Activated T-helper 1 cell treated with anti-CD3 and anti-CD28 coated beads, Interleukin-12 subunit alpha, Interleukin-12 subunit beta, Interleukin-2, Interleukin-4 antibody, amounts not matched to agents 30 ng/mL and 10 ng/mL and 1 ng/mL, durations not matched to agents 14 hours and 24 hours and 36 hours (primary cell): ENCODE results near the gene CELSR3. TPM values are rescaled to one million over a fixed set of nuclear protein-coding genes. Genes with fewer than 3 reads are reported as not detected.

Source experiments
- DNase-seq: peaks from one replicate; pipeline ENCODE4 v3.0.0; 2021; ENCODE audit warnings: low spot score
- H3K27ac Mint-ChIP-seq: one replicate; pipeline ENCODE4 v1.8.0; 2021; ENCODE audit warnings: mild to moderate bottlenecking, mixed read lengths
- H3K27me3 Mint-ChIP-seq: one replicate; pipeline ENCODE4 v1.8.0; 2022; ENCODE audit warnings: mild to moderate bottlenecking, moderate library complexity, mixed read lengths; ENCODE audit not compliant: insufficient read depth
- H3K36me3 Mint-ChIP-seq: one replicate; pipeline ENCODE4 v1.8.0; 2021; ENCODE audit warnings: low read depth, mixed read lengths
- H3K4me1 Mint-ChIP-seq: one replicate; pipeline ENCODE4 v1.8.0; 2021; ENCODE audit warnings: low read depth, mixed read lengths
- H3K4me3 Mint-ChIP-seq: one replicate; pipeline ENCODE4 v1.8.0; 2021; ENCODE audit warnings: mild to moderate bottlenecking, moderate library complexity, mixed read lengths
- H3K9me3 Mint-ChIP-seq: one replicate; pipeline ENCODE4 v1.8.0; 2021; ENCODE audit warnings: mixed read lengths
- intact Hi-C: fragments of 100-400 bp; cut with micrococcal nuclease; formaldehyde crosslinking; loops from one replicate; pipeline ENCODE4 v1.15.1; 2024
- total RNA-seq: library from RNA; stranded (reverse); gene quantifications from 2 replicates; pipeline ENCODE4 v1.2.3, GENCODE V29; 2022

CELSR3 gene
- total RNA-seq, 1 donor from 2014 or later, result 11.6 TPM

GRCh38 chr3:48684480-48685143 is 21.9 kb upstream of the CELSR3 start:
- intact Hi-C loops, result loop anchor here (1.0 to 10.0 kb wide), 7 partner anchors 20 to 410 kb away; partner anchors contain the start of genes IP6K2, PFKFB4, QRICH1 and UQCRC1
- Mint-ChIP-seq H3K4me3 (peak overlapping the region; percentile 97), H3K4me1 (peaks cover 45% of the 10 kb centered on the region), H3K27ac (peak overlapping the region; percentile 95), H3K36me3 (peaks cover 27% of the 10 kb centered on the region), H3K27me3 (no peaks in the 10 kb centered on the region), H3K9me3 (no peaks in the 10 kb centered on the region)
- DNase-seq, result no peak

DNA sequence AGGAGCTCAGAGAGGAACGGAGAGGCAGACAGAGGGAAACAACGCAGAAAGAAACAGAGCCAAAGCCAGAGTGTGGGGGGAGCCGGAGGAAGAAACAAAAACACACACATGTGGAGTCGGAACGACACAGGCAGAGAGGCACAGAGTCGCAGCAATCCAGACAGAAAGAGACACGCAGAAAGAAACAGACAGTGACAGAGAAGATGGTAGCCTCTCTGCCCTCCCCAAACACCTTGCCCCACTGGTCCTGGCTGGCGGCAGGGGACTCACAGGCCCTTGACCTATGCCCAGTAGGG is 21.3 kb upstream of the CELSR3 start:
- peak overlapping the region; percentile 59 for H3K27ac Mint-ChIP-seq
- H3K36me3 Mint-ChIP-seq, result peaks cover 27% of the 10 kb centered on the region
- peaks cover 45% of the 10 kb centered on the region for H3K4me1 Mint-ChIP-seq
- no peaks in the 10 kb centered on the region for H3K9me3 Mint-ChIP-seq
- DNase-seq, result no peak
- H3K4me3 Mint-ChIP-seq, result peak overlapping the region; percentile 83
- no peaks in the 10 kb centered on the region for H3K27me3 Mint-ChIP-seq
- intact Hi-C loops, result loop anchor here (10.0 kb wide), 1 partner anchor 411 kb away; the partner anchor contains the start of gene QRICH1

- H3K9me3 Mint-ChIP-seq, result no peaks in the 10 kb centered on the region
- intact Hi-C loops, result loop anchor here (10.0 kb wide), 1 partner anchor 412 kb away; the partner anchor contains the start of gene QRICH1
- H3K27ac Mint-ChIP-seq, result no peak overlapping the region
- H3K4me1 Mint-ChIP-seq, result peaks cover 45% of the 10 kb centered on the region
- no peak for DNase-seq
- peaks cover 30% of the 10 kb centered on the region for H3K36me3 Mint-ChIP-seq
- H3K27me3 Mint-ChIP-seq, result no peaks in the 10 kb centered on the region
- no peak overlapping the region for H3K4me3 Mint-ChIP-seq
These were observed 20.1 kb upstream of the CELSR3 start for GRCh38 chr3:48682786-48683185.

- Mint-ChIP-seq H3K36me3 (peaks cover 33% of the 10 kb centered on the region), H3K4me1 (peaks cover 45% of the 10 kb centered on the region), H3K27me3 (no peaks in the 10 kb centered on the region), H3K9me3 (no peaks in the 10 kb centered on the region), H3K27ac (no peak overlapping the region), H3K4me3 (no peak overlapping the region)
- no peak for DNase-seq
- intact Hi-C loops, result loop anchor here (10.0 kb wide), 1 partner anchor 413 kb away; the partner anchor contains the start of gene QRICH1
These were observed 19.4 kb upstream of the CELSR3 start for GRCh38 chr3:48681974-48682610.

- peaks cover 31% of the 10 kb centered on the region for H3K36me3 Mint-ChIP-seq
- H3K4me1 Mint-ChIP-seq, result peaks cover 43% of the 10 kb centered on the region
- intact Hi-C loops, result loop anchor here (10.0 kb wide), 1 partner anchor 413 kb away; the partner anchor contains the start of gene QRICH1
These were observed 18.8 kb upstream of the CELSR3 start for GRCh38 chr3:48681541-48681880.

GRCh38 chr3:48680811-48681540 is 18.3 kb upstream of the CELSR3 start:
- H3K36me3 Mint-ChIP-seq, result peaks cover 31% of the 10 kb centered on the region
- peak overlapping the region; percentile 10 for H3K27ac Mint-ChIP-seq
- no peaks in the 10 kb centered on the region for H3K27me3 Mint-ChIP-seq
- intact Hi-C loops, result loop anchor here (10.0 kb wide), 1 partner anchor 414 kb away; the partner anchor contains the start of gene QRICH1
- H3K4me1 Mint-ChIP-seq, result peaks cover 38% of the 10 kb centered on the region
- H3K4me3 Mint-ChIP-seq, result no peak overlapping the region
- H3K9me3 Mint-ChIP-seq, result no peaks in the 10 kb centered on the region
- no peak for DNase-seq

More at GRCh38 chr3:48681541-48681880, 18.8 kb upstream of the CELSR3 start:
- no peaks in the 10 kb centered on the region for H3K27me3 Mint-ChIP-seq
- no peak overlapping the region for H3K4me3 Mint-ChIP-seq
- no peak for DNase-seq
- no peaks in the 10 kb centered on the region for H3K9me3 Mint-ChIP-seq
- no peak overlapping the region for H3K27ac Mint-ChIP-seq

GRCh38 chr3:48679411-48680391 is 17.0 kb upstream of the CELSR3 start:
- Mint-ChIP-seq H3K36me3 (peaks cover 34% of the 10 kb centered on the region), H3K4me1 (peaks cover 31% of the 10 kb centered on the region), H3K27ac (no peak overlapping the region)

DNA sequence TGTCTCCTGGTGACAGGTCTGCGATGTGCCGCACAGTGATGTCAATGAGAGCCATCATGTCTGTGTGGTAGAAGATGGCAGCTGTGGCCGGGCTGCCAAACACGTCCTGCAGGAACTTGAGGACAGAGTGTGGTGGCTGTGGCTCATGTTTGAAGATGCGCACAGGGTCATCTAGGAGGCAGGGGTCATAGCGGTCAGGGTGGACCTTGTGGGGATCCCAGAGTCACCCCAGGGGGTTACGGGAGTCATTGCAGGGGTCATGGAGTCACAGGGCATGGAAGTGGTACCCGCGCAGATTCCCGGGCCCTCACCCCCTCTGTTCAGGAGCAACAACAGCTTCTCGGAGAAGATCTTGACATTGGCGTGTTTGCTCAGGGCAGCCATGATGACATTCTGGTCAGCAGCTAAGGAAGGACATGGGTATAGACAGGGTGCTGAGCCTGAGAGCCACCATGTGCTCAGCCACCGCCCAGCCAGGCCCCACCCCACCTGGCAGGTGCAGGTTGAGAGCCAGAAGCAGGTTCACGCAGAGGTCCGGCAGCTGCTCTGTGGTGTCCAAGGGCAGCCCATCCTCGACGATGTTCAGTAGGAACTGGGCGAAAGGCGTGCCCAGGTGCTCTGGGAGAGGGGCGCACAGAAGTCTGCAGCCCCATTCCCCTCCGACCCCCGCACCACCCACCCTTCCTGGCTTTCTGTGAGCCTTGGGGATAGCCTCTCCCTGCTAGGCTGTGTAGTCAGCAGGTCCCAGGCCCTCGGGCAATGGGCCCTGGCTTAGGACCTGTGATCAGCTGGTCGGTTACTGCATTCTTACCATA is 16.1 kb upstream of the CELSR3 start:
- intact Hi-C loops, result no loop called here
- Mint-ChIP-seq H3K27me3 (no peaks in the 10 kb centered on the region), H3K9me3 (no peaks in the 10 kb centered on the region), H3K4me3 (no peak overlapping the region), H3K4me1 (peaks cover 21% of the 10 kb centered on the region), H3K27ac (no peak overlapping the region), H3K36me3 (peaks cover 33% of the 10 kb centered on the region)
- DNase-seq, result no peak

More at GRCh38 chr3:48679411-48680391, 17.0 kb upstream of the CELSR3 start:
- no peaks in the 10 kb centered on the region for H3K9me3 Mint-ChIP-seq
- no peak for DNase-seq
- no peak overlapping the region for H3K4me3 Mint-ChIP-seq
- H3K27me3 Mint-ChIP-seq, result no peaks in the 10 kb centered on the region
- intact Hi-C loops, result loop anchor here (10.0 kb wide), 1 partner anchor 415 kb away; the partner anchor contains the start of gene QRICH1

DNA sequence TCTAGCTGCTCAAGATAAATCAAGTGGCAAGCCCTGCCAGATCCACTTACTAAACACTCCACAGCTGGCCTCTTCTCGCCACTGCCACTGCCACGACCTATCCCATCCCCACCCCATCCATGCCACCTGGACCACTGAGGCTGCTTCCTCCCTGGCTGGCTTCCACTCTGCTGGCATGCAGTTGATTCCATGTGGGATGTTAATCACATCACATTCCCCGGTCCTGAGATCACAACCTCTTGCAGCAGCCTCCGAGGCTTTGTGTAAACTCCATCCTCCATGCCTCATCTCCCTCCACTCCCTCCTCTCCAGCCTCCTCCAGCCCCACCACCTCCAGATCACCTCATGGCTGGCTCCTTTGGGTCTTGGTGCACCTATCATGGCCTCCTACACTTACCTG is 15.4 kb upstream of the CELSR3 start:
- no peak for DNase-seq
- Mint-ChIP-seq H3K9me3 (no peaks in the 10 kb centered on the region), H3K36me3 (peaks cover 34% of the 10 kb centered on the region), H3K4me1 (peaks cover 14% of the 10 kb centered on the region), H3K27me3 (no peaks in the 10 kb centered on the region), H3K27ac (no peak overlapping the region), H3K4me3 (no peak overlapping the region)
- intact Hi-C loops, result no loop called here

- H3K4me1 Mint-ChIP-seq, result no peaks in the 10 kb centered on the region
- peaks cover 26% of the 10 kb centered on the region for H3K36me3 Mint-ChIP-seq
- H3K27ac Mint-ChIP-seq, result no peak overlapping the region
- no peaks in the 10 kb centered on the region for H3K27me3 Mint-ChIP-seq
- DNase-seq, result no peak
- H3K4me3 Mint-ChIP-seq, result no peak overlapping the region
- intact Hi-C loops, result no loop called here
- H3K9me3 Mint-ChIP-seq, result no peaks in the 10 kb centered on the region
These were observed 11.8 kb upstream of the CELSR3 start for GRCh38 chr3:48674505-48674904.

GRCh38 chr3:48672522-48672921 is 9.8 kb upstream of the CELSR3 start:
- Mint-ChIP-seq H3K4me3 (no peak overlapping the region), H3K9me3 (no peaks in the 10 kb centered on the region), H3K27me3 (no peaks in the 10 kb centered on the region), H3K36me3 (peaks cover 18% of the 10 kb centered on the region), H3K27ac (no peak overlapping the region), H3K4me1 (no peaks in the 10 kb centered on the region)
- intact Hi-C loops, result no loop called here
- no peak for DNase-seq
